ENCODE results near the gene LENG8.
"Not testable (repeated sequence)": the region's sequence is repeated elsewhere in the genome, so short reads cannot be mapped to it uniquely, and the experiment has no call there.

The LENG8 gene

DNA sequence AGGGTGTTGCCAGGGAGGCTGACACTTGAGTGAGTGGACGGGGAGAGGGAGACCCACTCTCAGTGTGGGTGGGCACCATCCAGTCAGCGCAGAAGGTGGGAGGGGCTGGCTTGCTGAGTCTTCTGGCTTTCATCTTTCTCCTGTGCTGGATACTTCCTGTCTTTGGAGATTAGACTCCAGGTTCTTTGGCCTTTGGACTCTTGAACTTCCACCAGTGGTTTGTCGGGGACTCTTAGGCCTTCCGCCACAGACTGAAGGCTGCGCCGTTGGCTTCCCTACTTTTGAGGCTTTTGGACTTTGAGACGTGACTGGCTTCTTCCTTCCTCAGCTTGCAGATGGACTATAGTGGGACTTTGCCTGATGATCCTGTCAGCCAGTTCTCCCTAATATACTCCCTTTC lies 4.3 kb upstream of the LENG8 start:
- DNase-seq (ENCODE audit: low spot score): no peak

DNA sequence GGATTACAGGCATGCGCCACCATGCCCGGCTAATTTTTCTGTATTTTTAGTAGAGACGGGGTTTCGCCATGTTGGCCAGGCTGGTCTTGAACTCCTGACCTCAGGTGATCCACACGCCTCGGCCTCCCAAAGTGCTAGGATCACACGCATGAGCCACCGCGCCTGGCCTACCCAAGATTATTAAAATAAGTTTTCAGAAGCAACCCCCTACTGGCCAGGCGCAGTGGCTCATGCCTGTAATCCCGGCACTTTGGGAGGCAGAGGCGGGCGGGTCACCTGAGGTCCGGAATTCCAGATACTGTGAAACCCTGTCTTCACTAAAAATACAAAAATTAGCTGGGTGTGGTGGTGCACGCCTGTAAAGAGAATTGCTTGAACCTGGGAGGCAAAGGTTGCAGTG lies 2.6 kb upstream of the LENG8 start:
- DNase-seq (ENCODE audit: low spot score): not testable (repeated sequence)

DNA sequence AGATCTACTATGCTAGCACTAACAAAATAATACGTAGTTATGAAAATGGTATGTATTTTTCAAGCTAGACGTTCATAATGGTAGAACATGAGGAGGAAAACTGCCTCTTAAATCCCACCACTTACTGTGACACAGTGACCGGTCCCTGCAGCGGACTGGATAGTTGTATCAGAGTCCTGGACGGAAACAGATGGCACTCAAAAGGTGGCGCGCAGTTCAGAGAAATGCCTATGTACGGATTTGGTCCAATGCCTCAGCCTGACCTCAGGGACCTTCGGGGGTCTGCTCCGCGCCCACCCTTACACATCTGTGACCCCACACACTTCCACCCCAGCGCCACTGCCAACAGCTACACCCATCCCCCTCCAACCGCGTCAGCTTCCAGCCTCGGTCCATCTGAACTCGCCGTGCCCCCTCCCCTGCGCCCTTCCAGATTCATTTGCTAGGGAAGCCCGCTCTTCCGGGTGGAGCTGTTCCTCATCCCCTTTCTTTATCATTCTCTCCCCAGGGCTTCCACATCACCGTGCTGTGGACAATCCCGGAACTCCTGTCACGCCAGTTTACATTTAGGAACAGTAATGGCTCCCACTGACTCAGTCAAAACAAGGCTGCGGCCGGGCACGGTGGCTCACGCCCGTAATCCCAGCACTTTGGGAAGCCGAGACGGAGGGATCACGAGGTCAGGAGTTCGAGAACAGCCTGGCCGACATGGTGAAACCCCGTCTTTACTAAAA lies 792 bp upstream of the LENG8 start:
- DNase-seq (ENCODE audit: low spot score): peak; percentile 25

DNA sequence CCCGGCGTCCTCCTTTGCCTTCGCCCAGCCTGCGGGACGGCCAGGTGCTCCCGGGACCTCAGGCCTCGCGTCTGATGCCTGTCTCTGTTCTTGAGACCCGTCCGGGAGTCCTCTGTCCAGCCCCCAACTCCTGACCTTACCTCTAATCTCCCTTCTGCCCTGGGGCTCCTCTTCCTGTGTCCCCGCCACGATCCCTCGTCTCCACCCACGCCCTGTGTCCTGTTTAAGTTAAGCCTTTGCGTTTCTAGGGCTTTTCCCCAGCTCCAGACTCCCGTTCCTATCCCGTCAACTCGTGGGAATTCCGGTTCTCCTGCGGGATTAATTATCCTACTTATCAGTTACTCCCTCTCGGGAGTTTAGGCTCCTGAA lies 686 bp downstream of the LENG8 start:
- DNase-seq (ENCODE audit: low spot score): no peak

DNA sequence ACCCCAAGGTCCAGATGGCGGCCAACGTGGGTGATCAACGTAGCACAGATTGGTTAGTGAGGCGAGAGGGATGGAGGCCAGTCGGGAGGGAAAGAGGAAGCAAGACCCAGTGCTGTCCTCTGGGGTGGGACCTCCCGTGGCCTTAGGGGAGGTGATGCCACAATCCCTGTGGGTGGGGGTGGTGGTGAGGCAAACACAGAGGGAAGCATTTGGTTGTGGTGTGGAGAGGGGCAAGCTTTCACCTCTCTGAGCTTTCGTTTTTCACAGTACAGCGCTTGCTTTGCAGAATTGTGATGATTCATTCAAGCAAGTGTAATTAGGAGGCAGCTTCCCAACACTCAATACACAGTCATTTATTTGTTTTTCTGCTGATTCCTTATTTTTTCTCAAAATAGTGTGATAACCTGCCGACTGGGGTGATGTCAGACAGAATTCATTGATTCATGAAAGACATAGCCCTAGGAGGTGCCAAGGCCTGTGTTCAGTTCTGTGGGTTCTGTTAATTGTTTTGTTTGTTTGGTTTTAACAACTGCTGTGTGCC lies 2.4 kb downstream of the LENG8 start:
- no peak for DNase-seq (ENCODE audit: low spot score)

DNA sequence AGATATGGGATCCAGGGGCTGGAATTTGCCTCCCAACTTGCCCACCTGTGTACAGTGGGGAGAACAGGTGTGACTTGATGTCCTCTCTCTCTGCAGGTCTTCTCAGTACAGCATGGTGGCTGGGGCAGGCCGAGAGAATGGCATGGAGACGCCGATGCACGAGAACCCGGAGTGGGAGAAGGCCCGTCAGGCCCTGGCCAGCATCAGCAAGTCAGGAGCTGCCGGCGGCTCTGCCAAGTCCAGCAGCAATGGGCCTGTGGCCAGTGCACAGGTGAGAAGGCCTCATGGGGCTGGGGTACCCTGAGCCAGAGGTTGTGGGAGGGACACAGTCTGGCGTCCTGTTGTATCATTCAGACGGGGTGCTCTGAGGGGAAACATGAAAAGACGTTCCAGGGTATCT lies 3.0 kb downstream of the LENG8 start:
- DNase-seq (ENCODE audit: low spot score): no peak

DNA sequence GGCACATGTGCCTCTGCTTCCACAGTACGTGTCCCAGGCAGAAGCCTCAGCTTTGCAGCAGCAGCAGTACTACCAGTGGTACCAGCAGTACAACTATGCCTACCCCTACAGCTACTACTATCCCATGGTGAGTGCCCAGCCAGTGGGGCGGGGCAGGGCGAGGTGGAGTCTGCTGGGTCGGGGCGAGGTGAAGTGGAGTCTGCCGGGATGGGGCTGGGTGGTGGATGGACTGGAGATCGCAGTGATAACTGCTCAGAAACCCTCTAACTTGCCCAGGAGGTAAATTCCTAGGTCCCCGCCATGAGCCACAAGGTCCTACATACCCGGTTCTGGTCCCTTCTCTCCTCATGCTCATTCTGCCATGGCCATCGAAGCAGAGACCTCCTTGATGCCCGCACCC lies 3.6 kb downstream of the LENG8 start:
- DNase-seq (ENCODE audit: low spot score): no peak

DNA sequence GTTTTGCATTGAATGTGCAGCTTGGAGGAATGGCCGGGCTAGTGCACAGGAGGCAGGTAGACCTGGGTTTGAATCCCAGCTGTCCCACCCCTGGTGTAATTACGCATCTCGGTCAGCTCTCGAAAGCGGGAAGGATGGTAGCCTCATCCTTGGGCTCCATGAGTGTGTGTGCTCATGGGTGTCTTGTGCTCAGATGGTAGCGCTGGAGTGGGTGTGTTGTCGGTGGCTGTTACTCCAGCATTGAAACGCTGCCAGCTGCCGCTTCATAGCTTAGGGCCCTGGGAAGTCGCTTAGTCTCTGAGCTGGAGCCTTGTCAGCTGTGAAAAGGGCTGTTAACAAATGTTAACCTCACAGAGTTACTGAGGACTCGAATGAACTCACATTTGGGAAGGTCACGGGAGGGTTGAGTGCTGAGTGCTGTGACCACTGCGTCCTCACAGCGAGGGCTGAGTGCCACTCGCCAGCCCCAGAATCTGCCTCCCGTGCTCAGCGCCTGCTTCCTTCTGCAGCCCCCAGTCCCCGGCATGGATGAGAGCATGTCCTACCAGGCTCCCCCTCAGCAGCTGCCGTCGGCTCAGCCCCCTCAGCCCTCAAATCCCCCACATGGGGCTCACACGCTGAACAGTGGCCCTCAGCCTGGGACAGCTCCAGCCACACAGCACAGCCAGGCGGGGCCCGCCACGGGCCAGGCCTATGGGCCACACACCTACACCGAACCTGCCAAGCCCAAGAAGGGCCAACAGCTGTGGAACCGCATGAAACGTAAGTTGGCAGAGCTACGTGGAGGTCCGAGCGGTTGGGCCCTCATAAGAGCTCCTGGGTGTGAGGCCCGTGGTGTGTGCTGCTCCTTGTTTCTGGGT lies 5.2 kb downstream of the LENG8 start:
- no peak for DNase-seq (ENCODE audit: low spot score)

DNA sequence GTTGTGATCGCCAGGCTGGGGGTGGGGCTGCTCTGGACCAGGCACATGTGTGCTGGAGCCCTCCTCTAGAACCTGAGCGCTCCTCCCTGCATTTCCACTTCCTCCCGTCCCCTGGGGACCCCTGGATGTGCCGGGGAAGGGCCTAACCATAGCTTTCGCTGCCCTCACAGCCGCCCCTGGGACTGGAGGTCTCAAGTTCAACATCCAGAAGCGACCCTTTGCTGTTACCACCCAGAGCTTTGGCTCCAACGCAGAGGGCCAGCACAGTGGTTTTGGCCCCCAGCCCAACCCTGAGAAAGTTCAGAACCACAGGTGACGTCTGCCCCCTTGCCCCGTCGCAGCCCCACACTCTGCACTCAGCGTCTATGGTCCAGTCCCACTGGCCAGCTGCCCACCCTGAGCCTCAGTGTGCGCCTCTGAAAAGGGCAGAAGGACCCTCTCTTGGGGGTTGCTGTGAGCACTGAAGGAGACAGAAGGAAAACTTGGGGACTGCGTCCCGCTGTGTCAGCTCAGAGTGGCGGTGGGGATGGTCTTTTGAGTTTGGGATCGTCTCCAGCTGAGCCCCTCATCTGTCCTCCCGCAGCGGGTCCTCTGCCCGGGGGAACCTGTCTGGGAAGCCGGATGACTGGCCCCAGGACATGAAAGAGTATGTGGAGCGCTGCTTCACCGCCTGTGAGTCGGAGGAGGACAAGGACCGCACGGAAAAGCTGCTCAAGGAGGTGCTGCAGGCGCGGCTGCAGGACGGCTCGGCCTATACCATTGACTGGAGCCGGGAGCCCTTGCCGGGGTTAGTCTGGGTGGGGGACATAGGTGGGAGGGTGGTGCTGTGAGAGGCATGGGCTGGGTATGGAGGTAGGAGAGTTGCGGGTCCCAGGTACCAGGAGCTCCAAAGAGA lies 6.0 kb downstream of the LENG8 start:
- no peak for DNase-seq (ENCODE audit: low spot score)

DNA sequence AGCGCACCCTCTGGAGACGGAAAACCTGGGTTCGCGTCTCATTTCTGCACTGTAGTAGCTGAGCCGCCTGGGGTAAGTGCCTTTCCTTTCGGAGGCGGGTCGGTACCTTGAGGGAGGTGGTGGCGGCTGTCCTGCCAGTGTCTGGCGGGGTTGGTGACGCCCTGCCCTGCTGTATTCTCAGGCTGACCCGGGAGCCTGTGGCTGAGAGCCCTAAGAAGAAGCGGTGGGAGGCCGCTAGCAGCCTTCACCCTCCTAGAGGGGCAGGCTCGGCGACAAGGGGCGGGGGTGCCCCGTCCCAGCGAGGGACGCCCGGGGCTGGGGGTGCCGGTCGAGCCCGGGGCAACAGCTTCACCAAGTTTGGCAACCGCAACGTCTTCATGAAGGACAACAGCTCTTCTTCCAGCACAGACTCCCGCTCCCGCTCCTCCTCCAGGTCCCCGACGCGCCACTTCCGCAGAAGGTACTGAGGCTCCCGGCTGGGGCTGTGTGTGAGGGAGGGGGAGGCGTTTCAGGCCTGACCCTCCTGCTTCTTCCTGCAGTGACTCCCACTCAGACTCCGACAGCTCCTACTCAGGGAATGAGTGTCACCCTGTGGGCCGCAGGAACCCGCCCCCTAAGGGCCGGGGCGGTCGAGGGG lies 6.9 kb downstream of the LENG8 start:
- no peak for DNase-seq (ENCODE audit: low spot score)

DNA sequence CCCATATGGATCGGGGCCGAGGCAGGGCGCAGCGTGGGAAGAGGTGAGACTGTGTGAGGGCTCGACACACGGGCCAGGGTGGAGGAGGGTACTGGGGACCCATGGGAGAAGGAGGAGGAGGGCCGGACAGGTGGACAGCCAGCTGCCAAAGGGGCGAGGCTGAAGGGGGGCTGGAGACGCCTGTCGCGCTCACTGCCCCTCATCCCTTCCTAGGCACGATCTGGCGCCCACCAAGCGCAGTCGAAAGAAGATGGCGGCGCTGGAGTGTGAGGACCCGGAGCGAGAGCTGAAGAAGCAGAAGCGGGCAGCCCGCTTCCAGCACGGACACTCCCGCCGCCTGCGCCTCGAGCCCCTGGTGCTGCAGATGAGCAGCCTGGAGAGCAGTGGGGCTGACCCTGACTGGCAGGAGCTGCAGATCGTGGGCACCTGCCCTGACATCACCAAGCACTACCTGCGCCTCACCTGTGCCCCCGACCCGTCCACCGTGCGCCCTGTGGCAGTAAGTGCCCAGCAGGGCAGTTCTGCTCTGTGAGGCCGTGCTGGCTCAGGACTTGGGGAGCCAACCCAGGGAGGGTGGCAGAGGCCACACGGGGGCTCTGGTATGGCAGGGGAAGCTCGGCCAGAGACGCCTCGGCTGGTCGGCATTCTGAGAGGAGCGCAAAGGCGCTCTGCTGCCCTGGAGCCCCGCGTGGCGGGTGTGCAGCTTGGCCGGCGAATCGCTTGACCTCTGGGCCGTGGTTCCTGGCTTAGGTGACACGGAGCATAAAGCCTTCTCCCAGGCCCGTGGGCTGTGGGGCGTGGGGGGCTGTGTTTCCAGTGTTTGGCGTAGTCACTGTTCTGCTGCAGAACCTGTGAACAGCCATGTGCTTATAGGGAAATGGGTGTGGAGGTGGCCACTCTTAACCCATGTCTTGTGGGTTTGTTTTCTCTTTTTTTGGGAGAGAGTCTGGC lies 7.7 kb downstream of the LENG8 start:
- DNase-seq (ENCODE audit: low spot score): no peak

DNA sequence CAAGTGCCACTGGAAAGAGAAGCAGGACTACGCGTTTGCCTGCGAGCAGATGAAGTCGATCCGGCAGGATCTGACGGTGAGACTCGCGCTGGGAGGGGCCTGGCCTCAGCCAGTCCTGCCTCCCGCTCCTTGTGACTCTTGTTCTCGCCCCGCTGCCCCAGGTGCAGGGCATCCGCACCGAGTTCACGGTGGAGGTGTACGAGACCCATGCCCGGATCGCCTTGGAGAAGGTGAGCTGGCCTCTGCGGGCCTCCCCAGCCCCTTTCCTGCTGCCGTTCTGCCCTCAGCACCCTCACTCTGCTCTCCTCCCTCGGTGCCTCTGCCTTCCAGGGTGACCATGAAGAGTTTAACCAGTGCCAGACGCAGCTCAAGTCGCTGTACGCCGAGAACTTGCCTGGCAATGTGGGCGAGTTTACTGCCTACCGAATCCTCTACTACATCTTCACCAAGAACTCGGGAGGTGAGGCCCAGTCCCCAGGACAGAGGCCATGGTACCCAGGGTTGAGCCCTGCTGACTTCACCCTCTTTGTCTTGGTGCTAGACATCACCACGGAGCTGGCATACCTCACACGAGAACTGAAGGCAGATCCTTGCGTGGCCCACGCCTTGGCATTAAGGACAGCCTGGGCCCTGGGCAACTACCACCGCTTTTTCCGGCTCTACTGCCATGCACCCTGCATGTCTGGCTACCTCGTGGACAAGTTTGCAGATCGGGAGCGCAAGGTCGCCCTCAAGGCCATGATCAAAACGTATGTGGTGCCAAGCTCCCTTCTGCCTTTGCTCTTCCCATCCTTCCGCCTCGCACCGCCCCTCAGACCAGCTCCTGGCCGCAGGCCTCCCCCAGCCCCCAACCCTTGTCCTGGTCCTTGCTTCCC lies 9.0 kb downstream of the LENG8 start:
- DNase-seq (ENCODE audit: low spot score): no peak

DNA sequence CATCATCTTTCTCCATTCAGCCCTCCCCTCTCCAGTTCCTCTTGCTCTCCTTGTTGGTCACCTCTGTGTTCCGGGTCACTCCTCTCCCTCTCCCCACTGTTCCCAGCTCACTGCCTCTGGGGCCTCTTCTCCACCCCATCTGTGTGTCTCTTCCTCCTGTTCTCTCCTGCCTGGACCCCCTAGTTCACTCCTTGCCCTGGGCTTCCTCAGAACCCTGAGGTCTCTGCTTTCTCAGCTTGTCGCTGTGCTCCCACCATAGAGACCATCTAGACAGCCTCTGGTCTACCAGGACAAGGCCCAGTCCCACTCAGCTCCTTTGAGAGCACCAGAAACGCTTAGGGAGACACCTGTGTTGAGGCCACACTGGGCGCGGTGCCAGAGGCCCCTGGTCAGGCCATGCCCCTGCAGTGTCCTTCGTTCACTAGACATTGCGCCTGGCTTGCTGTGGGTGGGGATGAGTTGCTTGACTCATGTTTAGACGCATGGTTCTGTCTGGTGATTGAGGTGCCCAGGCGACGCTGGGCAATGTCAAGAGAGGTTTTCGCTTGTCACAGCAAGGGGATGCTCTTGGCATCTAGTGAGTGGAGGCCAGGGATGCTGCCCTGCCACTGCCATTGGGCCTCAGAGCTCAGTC lies 9.8 kb downstream of the LENG8 start:
- DNase-seq (ENCODE audit: low spot score): no peak

DNA sequence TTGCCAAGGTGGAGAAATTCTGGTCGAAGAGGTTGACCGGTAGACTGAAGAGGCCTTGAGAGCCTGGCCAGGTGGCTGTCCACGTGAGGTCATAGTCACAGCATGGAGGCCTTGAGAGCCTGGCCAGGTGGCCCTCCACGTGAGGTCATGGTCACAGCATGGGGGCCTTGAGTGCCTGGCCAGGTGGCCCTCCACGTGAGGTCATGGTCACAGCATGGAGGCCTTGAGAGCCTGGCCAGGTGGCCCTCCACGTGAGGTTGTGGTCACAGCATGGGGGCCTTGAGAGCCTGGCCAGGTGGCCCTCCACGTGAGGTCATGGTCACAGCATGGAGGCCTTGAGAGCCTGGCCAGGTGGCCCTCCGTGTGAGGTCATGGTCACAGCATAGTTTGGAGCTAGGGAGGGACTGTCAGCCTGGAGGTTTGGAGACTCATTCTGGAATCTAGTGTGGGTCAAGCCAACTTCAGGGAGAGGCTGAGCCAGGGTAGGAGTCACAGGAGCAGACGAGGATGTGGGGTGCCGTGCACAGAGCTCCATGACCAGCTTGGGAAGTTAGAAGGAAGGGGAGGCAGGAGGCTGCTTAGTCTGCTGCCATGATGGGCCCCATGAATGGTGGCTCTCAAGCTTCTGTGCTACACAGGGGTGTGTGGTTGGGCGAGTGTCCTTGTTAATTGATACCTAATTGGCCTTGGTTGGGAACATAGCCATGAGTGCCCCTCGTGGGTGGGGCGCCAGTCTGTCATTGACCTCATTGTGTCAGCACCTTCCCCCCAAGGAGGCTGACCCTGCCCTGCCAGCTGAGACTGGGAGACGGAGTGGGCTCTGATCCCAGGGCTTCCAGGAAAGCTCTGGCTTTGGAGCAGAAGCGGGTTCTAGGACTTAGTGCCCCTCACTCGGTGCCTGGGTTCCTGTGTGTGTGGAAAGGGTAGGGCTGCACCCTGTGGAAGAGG lies 10.6 kb downstream of the LENG8 start:
- DNase-seq (ENCODE audit: low spot score): no peak

DNA sequence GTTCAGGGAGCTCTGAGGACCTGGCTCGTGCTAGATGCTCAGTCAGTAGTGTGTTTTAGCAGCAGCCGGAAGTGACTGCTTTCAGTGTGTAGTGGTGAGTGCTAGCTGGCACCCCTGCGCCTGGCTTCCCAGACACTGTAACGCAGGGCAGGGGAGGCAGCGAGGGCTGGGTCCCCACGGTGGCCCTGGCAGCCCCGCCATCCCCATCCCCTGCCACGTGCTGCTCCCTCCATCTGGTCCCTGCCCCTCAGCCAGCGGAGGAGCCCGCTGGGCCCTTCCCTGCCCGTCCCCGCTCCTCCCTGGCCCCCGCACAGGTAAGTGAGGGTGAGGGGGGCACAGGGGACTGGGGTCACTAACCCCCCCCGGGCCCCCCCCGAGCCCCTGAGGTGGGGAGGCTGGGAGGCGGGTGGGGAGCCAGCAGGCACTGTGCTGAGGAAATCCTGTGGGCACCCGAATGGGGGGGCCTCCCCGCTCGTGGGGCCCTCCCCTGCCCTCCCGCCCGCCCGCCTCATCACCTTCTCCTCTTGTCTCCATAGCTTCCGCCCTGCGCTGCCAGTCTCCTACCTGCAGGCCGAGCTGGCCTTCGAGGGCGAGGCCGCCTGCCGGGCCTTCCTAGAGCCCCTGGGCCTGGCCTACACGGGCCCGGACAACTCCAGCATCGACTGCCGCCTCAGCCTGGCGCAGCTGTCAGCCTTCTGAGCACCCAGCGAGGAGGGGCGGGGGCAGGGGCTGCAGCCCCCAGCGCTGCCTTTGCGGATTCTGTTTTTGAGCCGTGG lies 11.4 kb downstream of the LENG8 start:
- DNase-seq (ENCODE audit: low spot score): no peak

DNA sequence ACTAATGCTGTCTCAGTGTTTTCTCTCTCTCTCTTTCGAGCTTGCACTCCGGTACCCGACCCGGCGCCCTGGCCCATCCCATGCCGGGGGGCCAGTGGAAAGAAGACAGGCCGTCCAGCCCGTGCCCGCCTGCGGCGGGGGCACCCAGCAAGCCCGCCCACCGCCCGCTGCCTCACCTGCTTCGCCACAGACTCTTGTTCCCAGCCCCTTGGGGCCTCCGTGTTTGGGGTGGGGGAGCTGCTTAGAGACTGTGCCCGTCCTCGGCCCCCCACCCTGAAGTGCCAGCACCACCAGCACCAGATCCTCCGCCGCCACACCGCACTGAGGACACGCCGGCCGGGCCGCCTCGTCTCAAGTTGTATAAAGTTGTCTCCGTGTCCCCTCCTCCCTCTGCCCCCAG lies 12.2 kb downstream of the LENG8 start:
- no peak for DNase-seq (ENCODE audit: low spot score)

DNA sequence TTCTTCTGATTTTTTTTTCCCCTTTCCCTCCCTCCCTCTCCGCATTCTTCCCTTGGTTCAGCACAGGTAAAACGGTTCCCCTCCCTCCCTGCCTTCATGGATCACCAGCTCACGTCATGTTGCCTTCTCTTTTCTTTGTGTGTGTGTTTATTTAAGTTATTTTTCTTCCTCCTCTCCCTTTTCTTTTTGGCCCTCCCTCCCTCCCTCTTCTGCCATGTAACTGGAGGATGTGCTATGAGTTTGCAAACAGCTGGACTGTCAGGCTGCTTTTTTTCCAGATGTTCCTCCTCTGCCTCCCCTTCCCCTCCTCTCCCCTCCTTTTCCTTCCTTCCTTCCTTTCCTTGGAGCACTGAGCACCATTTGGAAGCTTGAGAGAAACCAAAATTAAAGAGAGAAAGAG lies 12.6 kb downstream of the LENG8 start:
- no peak for DNase-seq (ENCODE audit: low spot score)
